Glutamatergic neuron (in vitro differentiated cells): ENCODE data around the gene FAM163A. TPM values are rescaled to one million over a fixed set of nuclear protein-coding genes. Genes with fewer than 3 reads are reported as not detected.
A peak's percentile ranks its signal among the peaks of the same experiment; 100 is the strongest.

Experiments
- DNase-seq: peaks from one replicate; pipeline ENCODE4 v3.0.0; 2022
- H3K27ac Mint-ChIP-seq: one replicate; pipeline ENCODE4 v1.8.0; 2020; ENCODE audit warnings: mild to moderate bottlenecking, mixed read lengths, inconsistent platforms; ENCODE audit not compliant: unreplicated experiment
- H3K27me3 Mint-ChIP-seq: one replicate; pipeline ENCODE4 v1.8.0; 2020; ENCODE audit warnings: mild to moderate bottlenecking, moderate library complexity, mixed read lengths, inconsistent platforms; ENCODE audit not compliant: unreplicated experiment
- H3K36me3 Mint-ChIP-seq: one replicate; pipeline ENCODE4 v1.8.0; 2020; ENCODE audit warnings: mild to moderate bottlenecking, mixed read lengths, inconsistent platforms; ENCODE audit not compliant: unreplicated experiment
- H3K4me1 Mint-ChIP-seq: one replicate; pipeline ENCODE4 v1.8.0; 2020; ENCODE audit warnings: mild to moderate bottlenecking, low read depth, mixed read lengths, inconsistent platforms; ENCODE audit not compliant: unreplicated experiment
- H3K4me3 Mint-ChIP-seq: one replicate; pipeline ENCODE4 v1.8.0; 2020; ENCODE audit warnings: mild to moderate bottlenecking, mixed read lengths, inconsistent platforms; ENCODE audit not compliant: unreplicated experiment
- H3K9me3 Mint-ChIP-seq: one replicate; pipeline ENCODE4 v1.8.0; 2020; ENCODE audit warnings: mild to moderate bottlenecking, moderate library complexity, mixed read lengths, inconsistent platforms; ENCODE audit not compliant: unreplicated experiment
- CTCF ChIP-seq: fragments of 200-600 bp; sonication (generic); IDR thresholded peaks from one replicate; pipeline ENCODE4 v1.5.0; 2021; ENCODE audit not compliant: partially characterized antibody, unreplicated experiment
- total RNA-seq: library from RNA; stranded (reverse); fragmentation: NEBNext Ultra II Directional; extraction: Animal tissue kit (Norgen Biotek cat#: 25700); gene quantifications from one replicate; pipeline ENCODE4 v1.2.1, GENCODE V29; 2021; ENCODE audit not compliant: unreplicated experiment

FAM163A gene
- total RNA-seq, 1 donor from 2014 or later, result not detected

- peaks cover 2% of the 10 kb centered on the region for H3K9me3 Mint-ChIP-seq
- no peak overlapping the region for H3K27ac Mint-ChIP-seq
- peaks cover 7% of the 10 kb centered on the region for H3K4me1 Mint-ChIP-seq
- no peak for TF ChIP-seq CTCF
- no peak for DNase-seq
- H3K36me3 Mint-ChIP-seq, result peaks cover 4% of the 10 kb centered on the region
- no peak overlapping the region for H3K4me3 Mint-ChIP-seq
- H3K27me3 Mint-ChIP-seq, result peaks cover 5% of the 10 kb centered on the region
These were observed 42.6 kb downstream of the FAM163A start for GRCh38 chr1:179785728-179786127.

- Mint-ChIP-seq H3K27ac (peak overlapping the region; percentile 38), H3K27me3 (peaks cover 6% of the 10 kb centered on the region)
These were observed 44.0 kb downstream of the FAM163A start for GRCh38 chr1:179786815-179787685.

GRCh38 chr1:179788259-179788658 is 45.2 kb downstream of the FAM163A start:
- TF ChIP-seq CTCF, result no peak
- H3K4me1 Mint-ChIP-seq, result peaks cover 10% of the 10 kb centered on the region
- no peak for DNase-seq
- H3K27ac Mint-ChIP-seq, result no peak overlapping the region
- peaks cover 2% of the 10 kb centered on the region for H3K9me3 Mint-ChIP-seq
- peaks cover 4% of the 10 kb centered on the region for H3K36me3 Mint-ChIP-seq
- peaks cover 11% of the 10 kb centered on the region for H3K27me3 Mint-ChIP-seq
- H3K4me3 Mint-ChIP-seq, result no peak overlapping the region

More at GRCh38 chr1:179786815-179787685, 44.0 kb downstream of the FAM163A start:
- no peak for DNase-seq
- no peak for TF ChIP-seq CTCF
- Mint-ChIP-seq H3K9me3 (peaks cover 2% of the 10 kb centered on the region), H3K4me3 (no peak overlapping the region), H3K4me1 (peaks cover 7% of the 10 kb centered on the region), H3K36me3 (peaks cover 4% of the 10 kb centered on the region)

- no peak for DNase-seq
- peaks cover 8% of the 10 kb centered on the region for H3K27me3 Mint-ChIP-seq
- TF ChIP-seq CTCF, result no peak
- no peak overlapping the region for H3K4me3 Mint-ChIP-seq
- H3K36me3 Mint-ChIP-seq, result peaks cover 4% of the 10 kb centered on the region
- H3K27ac Mint-ChIP-seq, result no peak overlapping the region
- peaks cover 2% of the 10 kb centered on the region for H3K9me3 Mint-ChIP-seq
- H3K4me1 Mint-ChIP-seq, result peaks cover 4% of the 10 kb centered on the region
These were observed 50.2 kb downstream of the FAM163A start for GRCh38 chr1:179793281-179793680.

GRCh38 chr1:179794146-179794545 is 51.1 kb downstream of the FAM163A start:
- TF ChIP-seq CTCF, result no peak
- Mint-ChIP-seq H3K27me3 (peaks cover 9% of the 10 kb centered on the region), H3K9me3 (peaks cover 2% of the 10 kb centered on the region), H3K36me3 (peaks cover 4% of the 10 kb centered on the region), H3K4me3 (no peak overlapping the region), H3K27ac (no peak overlapping the region), H3K4me1 (peaks cover 3% of the 10 kb centered on the region)
- DNase-seq, result no peak
